RWPE2 (cell line): ENCODE measurements around the gene SIGLEC1.

Experiments used
- ATAC-seq: fragments of 200-7000 bp; cut with Tn5 transposase; 3 replicates; pipeline ENCODE4 v1.9.1; 2021; ENCODE audit warnings: low read depth
- DNase-seq: peaks from one replicate; pipeline ENCODE4 v3.0.0-alpha.2; 2020; ENCODE audit warnings: low spot score
- H3K27ac ChIP-seq: fragments of 450-650 bp; 2 replicates; pipeline ENCODE4 v1.5.1; 2017; ENCODE audit warnings: mild to moderate bottlenecking; ENCODE audit not compliant: poor library complexity, severe bottlenecking
- H3K27me3 ChIP-seq: fragments of 250-450 bp; sonication (Bioruptor Pico); 2 replicates; pipeline ENCODE4 v1.5.1; 2021; ENCODE audit warnings: mild to moderate bottlenecking, moderate library complexity; ENCODE audit not compliant: insufficient read depth, poor library complexity, severe bottlenecking
- H3K36me3 ChIP-seq: fragments of 250-450 bp; sonication (Bioruptor Pico); 2 replicates; pipeline ENCODE4 v1.5.1; 2020; ENCODE audit warnings: low read depth, mild to moderate bottlenecking, moderate library complexity
- H3K4me1 ChIP-seq: fragments of 250-450 bp; sonication (Bioruptor Pico); 2 replicates; pipeline ENCODE4 v1.5.1; 2021; ENCODE audit warnings: mild to moderate bottlenecking, moderate library complexity; ENCODE audit not compliant: insufficient read depth, poor library complexity, severe bottlenecking
- H3K4me3 ChIP-seq: fragments of 250-450 bp; sonication (Bioruptor Pico); 2 replicates; pipeline ENCODE4 v1.5.1; 2021; ENCODE audit warnings: mild to moderate bottlenecking, moderate library complexity; ENCODE audit not compliant: severe bottlenecking
- H3K9me3 ChIP-seq: fragments of 250-450 bp; sonication (Bioruptor Pico); 2 replicates; pipeline ENCODE4 v1.5.1; 2021; ENCODE audit warnings: mild to moderate bottlenecking, moderate library complexity; ENCODE audit not compliant: severe bottlenecking
- TF ChIP-seq, protein P1 (sequence below): fragments of 450-650 bp; IDR thresholded peaks from one replicate; pipeline ENCODE4 v1.5.1; 2017; ENCODE audit warnings: mild to moderate bottlenecking, moderate library complexity; ENCODE audit not compliant: poor library complexity, severe bottlenecking

SIGLEC1 gene

DNA sequence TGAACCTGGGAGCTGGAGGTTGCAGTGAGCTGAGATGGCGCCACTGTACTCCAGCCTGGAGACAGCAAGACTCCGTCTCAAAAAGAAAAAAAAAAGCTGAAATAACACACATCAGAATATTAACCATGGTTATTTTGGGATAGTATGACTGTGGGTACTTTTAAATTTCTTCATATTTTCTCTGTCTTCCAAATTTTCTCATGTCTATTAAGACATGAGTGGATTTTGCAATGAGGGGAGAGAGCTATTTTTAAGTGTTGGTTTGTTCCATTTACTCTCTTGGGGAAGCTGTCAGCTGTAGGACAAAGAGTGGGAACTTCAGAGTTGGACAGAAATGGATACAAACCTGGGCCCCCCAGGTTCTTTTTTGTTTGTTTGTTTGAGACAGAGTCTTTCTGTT lies 44.9 kb upstream of the SIGLEC1 start:
- Histone ChIP-seq H3K9me3 (no peaks in the 10 kb centered on the region), H3K27ac (no peak overlapping the region), H3K36me3 (peaks cover 20% of the 10 kb centered on the region), H3K4me3 (no peak overlapping the region), H3K4me1 (no peaks in the 10 kb centered on the region), H3K27me3 (no peaks in the 10 kb centered on the region)
- ATAC-seq: no peak
- no peak for DNase-seq
- TF ChIP-seq, protein P1, sequence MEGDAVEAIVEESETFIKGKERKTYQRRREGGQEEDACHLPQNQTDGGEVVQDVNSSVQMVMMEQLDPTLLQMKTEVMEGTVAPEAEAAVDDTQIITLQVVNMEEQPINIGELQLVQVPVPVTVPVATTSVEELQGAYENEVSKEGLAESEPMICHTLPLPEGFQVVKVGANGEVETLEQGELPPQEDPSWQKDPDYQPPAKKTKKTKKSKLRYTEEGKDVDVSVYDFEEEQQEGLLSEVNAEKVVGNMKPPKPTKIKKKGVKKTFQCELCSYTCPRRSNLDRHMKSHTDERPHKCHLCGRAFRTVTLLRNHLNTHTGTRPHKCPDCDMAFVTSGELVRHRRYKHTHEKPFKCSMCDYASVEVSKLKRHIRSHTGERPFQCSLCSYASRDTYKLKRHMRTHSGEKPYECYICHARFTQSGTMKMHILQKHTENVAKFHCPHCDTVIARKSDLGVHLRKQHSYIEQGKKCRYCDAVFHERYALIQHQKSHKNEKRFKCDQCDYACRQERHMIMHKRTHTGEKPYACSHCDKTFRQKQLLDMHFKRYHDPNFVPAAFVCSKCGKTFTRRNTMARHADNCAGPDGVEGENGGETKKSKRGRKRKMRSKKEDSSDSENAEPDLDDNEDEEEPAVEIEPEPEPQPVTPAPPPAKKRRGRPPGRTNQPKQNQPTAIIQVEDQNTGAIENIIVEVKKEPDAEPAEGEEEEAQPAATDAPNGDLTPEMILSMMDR: no peak

DNA sequence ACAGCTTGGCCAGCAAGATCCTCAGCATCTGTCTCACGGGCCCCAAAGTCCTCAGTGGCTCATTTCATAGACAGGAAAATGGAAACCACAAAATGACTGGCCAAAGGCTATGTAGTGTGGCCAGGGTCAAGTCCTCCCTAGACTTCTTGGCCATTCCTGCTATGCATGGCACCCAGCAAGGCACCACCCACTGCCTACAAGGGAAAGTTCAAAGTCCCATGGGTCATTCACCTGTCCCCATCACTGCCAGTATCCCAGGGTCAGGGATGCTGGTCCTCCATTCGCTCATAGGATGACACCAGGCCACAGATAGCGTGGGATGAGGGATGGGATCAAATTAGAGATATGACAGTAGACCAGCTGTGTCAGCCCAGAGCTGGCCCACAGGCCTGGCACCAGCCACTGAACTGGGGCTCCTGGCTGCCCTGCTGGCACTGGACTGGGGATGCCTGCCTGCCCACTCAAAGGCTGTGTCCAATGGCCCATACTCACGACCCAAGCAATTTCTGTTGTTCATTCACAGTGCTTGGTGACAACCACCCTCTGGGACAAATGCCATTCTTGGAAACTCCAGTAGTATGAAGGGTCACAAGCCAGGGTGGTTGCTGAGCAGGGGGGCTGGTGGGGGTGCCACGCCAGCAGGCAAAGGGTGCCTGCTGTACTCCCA lies 43.5 kb upstream of the SIGLEC1 start:
- H3K4me3 ChIP-seq: no peak overlapping the region
- no peak for ATAC-seq
- TF ChIP-seq, protein P1: no peak
- DNase-seq: no peak
- no peak overlapping the region for H3K27ac ChIP-seq
- no peaks in the 10 kb centered on the region for H3K9me3 ChIP-seq
- H3K36me3 ChIP-seq: peaks cover 16% of the 10 kb centered on the region
- no peaks in the 10 kb centered on the region for H3K4me1 ChIP-seq
- peaks cover 5% of the 10 kb centered on the region for H3K27me3 ChIP-seq

DNA sequence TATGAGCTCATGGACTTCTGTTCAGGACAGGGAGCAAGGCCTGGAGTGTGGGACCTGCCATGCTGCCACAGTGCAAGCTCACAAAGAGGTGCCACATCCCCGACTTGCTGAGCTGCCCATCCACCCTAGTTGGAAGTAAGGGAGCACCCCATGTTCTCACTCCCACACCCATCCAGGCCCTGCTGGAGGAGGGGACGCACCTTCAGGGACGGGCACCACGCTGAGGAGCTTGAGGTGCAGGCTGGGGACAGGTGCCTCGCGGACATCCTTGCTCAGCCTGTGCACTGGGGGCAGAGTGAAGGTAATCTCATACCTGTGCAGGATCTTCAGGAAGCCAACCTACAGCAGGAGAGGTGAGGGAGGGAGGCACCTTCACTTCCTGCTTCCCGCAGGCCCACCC lies 42.9 kb upstream of the SIGLEC1 start:
- ATAC-seq: no peak
- Histone ChIP-seq H3K36me3 (peaks cover 16% of the 10 kb centered on the region), H3K27me3 (peaks cover 12% of the 10 kb centered on the region), H3K27ac (no peak overlapping the region), H3K4me3 (no peak overlapping the region), H3K9me3 (no peaks in the 10 kb centered on the region), H3K4me1 (no peaks in the 10 kb centered on the region)
- TF ChIP-seq, protein P1: no peak
- DNase-seq: no peak

DNA sequence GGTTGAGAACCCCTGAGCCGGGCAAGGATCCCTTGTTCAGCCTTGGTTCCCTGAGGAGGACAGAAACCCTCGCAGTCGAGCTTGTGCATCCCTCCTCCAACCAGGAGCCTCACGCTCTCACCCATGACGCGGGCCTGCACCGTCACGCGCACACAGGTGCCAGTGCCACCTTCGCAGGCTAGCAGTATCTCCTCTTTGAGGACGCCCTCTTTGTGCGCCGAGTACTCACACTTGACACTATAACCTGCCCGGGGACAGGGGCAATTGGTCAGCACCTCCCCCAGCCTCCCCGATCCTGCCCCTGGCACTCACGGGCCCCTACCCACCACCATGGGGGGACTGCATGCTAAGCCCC lies 41.9 kb upstream of the SIGLEC1 start:
- H3K36me3 ChIP-seq: peaks cover 16% of the 10 kb centered on the region
- H3K27me3 ChIP-seq: peaks cover 22% of the 10 kb centered on the region
- no peak overlapping the region for H3K4me3 ChIP-seq
- H3K9me3 ChIP-seq: no peaks in the 10 kb centered on the region
- no peak overlapping the region for H3K27ac ChIP-seq
- TF ChIP-seq, protein P1: no peak
- ATAC-seq: no peak
- DNase-seq: no peak
- no peaks in the 10 kb centered on the region for H3K4me1 ChIP-seq

DNA sequence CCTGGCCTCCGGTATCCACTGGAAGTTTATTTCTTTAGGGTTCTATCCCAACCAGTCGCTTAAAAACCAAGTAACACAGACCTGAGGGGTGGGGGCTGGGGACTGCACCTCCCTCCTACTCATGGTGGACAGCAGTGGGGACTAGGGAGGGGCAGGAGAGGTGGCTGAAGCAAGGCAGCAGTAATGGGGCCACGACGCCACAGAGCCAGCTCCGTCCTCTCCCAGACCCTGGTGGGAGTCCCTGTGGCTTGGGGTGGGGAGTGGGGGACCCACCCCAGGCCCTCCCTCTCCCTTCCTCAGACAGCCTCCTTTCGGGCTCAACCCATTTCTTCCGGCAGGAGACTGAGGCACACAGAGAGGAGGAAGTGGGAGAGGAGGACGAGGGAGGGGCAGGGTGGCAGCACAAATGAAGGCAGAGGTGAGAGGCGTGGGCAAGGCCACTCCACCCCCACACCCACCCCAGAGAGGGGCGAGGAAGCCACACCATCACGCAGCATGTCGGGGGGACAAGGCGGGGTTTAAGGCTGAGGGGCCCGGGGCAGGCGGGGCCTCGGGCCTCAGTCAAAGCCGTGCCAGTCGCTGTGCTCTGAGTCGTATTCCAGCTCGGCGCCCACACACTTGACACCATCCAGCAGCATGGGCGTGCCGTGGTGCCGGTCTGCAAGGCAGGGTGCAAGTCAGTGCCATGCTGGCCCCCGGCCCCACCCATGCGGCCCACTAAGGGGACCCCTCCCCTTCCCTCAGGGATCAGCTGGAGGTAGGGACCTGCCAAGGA lies 41.3 kb upstream of the SIGLEC1 start:
- Histone ChIP-seq H3K4me3 (no peak overlapping the region), H3K9me3 (no peaks in the 10 kb centered on the region), H3K27me3 (peaks cover 23% of the 10 kb centered on the region), H3K4me1 (no peaks in the 10 kb centered on the region), H3K27ac (no peak overlapping the region), H3K36me3 (peaks cover 16% of the 10 kb centered on the region)
- DNase-seq (no peak), ATAC-seq (no peak)
- TF ChIP-seq, protein P1: no peak
